ENCODE data around the gene CHIC2.

- TF ChIP-seq, protein P1, sequence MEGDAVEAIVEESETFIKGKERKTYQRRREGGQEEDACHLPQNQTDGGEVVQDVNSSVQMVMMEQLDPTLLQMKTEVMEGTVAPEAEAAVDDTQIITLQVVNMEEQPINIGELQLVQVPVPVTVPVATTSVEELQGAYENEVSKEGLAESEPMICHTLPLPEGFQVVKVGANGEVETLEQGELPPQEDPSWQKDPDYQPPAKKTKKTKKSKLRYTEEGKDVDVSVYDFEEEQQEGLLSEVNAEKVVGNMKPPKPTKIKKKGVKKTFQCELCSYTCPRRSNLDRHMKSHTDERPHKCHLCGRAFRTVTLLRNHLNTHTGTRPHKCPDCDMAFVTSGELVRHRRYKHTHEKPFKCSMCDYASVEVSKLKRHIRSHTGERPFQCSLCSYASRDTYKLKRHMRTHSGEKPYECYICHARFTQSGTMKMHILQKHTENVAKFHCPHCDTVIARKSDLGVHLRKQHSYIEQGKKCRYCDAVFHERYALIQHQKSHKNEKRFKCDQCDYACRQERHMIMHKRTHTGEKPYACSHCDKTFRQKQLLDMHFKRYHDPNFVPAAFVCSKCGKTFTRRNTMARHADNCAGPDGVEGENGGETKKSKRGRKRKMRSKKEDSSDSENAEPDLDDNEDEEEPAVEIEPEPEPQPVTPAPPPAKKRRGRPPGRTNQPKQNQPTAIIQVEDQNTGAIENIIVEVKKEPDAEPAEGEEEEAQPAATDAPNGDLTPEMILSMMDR (optimal IDR thresholded peaks at IDR 0.05 in 1 of 3, IDR thresholded peaks at IDR 0.05 in 1 of 3, conservative IDR thresholded peaks at IDR 0.05 in 1 of 3; ENCODE audit: extremely low read depth in 1 of 3, insufficient read depth in 2 of 3, low read length in 3 of 3), result no peak
- TF ChIP-seq EZH2 (IDR thresholded peaks at IDR 0.05; ENCODE audit: low read length), result no peak
These were observed 49.7 kb downstream of the CHIC2 start for GRCh38 chr4:54014666-54015160.
